Measurements from ENCODE around the gene KRT32. TPM values are rescaled to one million over a fixed set of nuclear protein-coding genes. Genes with fewer than 3 reads are reported as not detected.

The KRT32 gene
- total RNA-seq, 2 donors from 2014 or later, result not detected

DNA sequence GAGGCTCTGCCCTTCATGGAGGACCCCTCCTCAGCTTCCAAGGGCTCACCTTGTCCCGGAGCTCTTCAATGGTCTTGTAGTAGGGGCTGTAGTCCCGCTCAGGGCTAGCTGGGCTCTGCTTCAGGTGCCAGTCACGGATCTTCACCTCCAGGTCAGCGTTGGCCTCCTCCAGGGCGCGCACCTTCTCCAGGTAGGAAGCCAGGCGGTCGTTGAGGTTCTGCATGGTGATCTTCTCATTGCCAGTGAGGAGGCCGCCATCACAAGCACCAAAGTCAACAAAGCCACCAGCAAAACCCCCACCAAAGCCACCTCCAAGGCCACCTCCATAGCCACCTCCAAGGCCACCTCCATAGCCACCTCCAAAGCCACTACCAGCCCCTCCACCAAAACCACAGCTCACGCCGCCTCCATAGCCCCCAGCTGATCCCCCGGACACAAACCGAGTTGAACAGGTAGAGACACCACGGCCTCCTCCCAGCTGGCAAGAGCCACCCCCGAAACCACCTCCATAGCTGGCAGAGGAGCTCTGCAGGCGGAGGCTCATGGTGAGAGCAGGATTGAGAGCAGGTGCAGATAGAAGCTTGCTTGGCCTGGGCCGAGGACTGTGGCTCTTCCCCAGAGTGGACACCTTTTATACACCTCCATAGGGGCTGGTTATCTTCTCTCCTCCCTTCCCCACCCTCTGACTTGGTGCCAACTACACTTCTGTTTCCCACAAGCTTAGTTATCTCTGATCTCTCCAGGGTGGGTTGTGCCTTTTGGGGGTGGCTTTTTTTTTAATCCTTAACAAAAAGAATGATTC, 38.0 kb upstream of the KRT32 start, which contains the start of gene KRT13:
Gene KRT13 (minus strand): TSS at position 606 of the 802 bp plus-strand sequence. CDS start 62 bp downstream, at position 544.
- no peak within 1 kb of the TSS for H3K4me3 ChIP-seq
- no peaks in the 10 kb centered on the region for H3K4me1 ChIP-seq
- TF ChIP-seq, protein P1, sequence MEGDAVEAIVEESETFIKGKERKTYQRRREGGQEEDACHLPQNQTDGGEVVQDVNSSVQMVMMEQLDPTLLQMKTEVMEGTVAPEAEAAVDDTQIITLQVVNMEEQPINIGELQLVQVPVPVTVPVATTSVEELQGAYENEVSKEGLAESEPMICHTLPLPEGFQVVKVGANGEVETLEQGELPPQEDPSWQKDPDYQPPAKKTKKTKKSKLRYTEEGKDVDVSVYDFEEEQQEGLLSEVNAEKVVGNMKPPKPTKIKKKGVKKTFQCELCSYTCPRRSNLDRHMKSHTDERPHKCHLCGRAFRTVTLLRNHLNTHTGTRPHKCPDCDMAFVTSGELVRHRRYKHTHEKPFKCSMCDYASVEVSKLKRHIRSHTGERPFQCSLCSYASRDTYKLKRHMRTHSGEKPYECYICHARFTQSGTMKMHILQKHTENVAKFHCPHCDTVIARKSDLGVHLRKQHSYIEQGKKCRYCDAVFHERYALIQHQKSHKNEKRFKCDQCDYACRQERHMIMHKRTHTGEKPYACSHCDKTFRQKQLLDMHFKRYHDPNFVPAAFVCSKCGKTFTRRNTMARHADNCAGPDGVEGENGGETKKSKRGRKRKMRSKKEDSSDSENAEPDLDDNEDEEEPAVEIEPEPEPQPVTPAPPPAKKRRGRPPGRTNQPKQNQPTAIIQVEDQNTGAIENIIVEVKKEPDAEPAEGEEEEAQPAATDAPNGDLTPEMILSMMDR (IDR thresholded peaks at IDR 0.05), result no peak
- DNase-seq (ENCODE audit: low spot score), result no peak
- H3K27me3 ChIP-seq, result no peaks in the 10 kb centered on the region
- H3K27ac ChIP-seq, result no peak within 1 kb of the TSS
- no peaks in the 10 kb centered on the region for H3K9me3 ChIP-seq
- no peaks in the 10 kb centered on the region for H3K36me3 ChIP-seq

DNA sequence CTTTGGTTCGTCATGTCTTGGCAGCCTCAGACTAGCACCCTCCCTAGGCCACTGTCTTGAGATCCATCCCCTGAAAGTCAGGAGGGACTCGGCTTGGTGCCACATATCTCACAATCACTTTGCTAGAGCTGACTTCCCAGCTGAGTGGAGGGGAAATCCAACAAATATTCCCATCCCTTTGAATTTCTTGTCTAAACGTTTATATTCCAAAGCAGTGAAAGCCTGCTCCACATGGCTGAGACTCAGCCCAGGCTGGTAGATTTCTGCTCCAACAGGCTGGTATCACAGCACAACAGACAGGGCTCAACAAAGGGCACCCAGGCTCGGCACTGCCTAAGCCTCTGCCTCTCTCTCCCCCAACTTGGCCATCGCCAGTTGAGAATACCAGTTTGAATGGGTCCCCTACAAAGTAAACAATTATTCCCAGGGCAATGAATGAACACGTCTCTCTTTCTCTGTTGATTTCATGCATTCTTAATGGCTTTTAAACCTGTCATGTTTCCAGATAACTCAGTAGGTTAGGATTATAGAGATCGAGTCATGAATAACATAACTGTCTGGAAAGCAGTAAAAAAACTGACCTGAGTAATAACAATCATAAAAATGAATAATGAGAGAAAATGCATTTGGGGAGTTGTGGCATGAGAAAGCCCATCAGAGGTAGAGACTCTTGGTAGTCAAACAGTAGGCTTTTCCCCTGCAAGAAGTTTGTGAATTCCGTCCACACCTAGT, 37.2 kb upstream of the KRT32 start:
- H3K27ac ChIP-seq, result no peak overlapping the region
- no peaks in the 10 kb centered on the region for H3K27me3 ChIP-seq
- H3K4me1 ChIP-seq, result no peaks in the 10 kb centered on the region
- TF ChIP-seq, protein P1 (IDR thresholded peaks at IDR 0.05), result no peak
- no peaks in the 10 kb centered on the region for H3K9me3 ChIP-seq
- DNase-seq (ENCODE audit: low spot score), result no peak
- no peaks in the 10 kb centered on the region for H3K36me3 ChIP-seq
- H3K4me3 ChIP-seq, result no peak overlapping the region

DNA sequence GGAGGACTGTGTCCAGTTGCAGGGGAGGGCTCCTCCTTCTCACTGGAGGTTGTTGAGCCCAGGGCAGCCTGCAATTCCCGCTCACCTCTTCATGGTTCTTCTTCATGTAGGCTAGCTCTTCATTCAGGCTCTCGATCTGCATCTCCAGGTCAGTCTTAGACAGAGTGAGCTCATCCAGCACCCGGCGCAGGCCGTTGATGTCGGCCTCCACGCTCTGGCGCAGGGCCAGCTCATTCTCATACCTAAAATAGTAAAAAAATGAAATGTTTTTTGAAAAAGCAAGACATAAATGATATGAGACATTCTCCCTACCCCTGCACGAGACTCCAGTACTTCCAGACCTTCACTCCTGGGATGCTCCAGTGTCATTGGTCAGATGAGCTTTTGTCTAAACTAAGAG, 36.0 kb upstream of the KRT32 start:
- no peak overlapping the region for H3K4me3 ChIP-seq
- TF ChIP-seq, protein P1 (IDR thresholded peaks at IDR 0.05), result no peak
- no peak for DNase-seq (ENCODE audit: low spot score)

DNA sequence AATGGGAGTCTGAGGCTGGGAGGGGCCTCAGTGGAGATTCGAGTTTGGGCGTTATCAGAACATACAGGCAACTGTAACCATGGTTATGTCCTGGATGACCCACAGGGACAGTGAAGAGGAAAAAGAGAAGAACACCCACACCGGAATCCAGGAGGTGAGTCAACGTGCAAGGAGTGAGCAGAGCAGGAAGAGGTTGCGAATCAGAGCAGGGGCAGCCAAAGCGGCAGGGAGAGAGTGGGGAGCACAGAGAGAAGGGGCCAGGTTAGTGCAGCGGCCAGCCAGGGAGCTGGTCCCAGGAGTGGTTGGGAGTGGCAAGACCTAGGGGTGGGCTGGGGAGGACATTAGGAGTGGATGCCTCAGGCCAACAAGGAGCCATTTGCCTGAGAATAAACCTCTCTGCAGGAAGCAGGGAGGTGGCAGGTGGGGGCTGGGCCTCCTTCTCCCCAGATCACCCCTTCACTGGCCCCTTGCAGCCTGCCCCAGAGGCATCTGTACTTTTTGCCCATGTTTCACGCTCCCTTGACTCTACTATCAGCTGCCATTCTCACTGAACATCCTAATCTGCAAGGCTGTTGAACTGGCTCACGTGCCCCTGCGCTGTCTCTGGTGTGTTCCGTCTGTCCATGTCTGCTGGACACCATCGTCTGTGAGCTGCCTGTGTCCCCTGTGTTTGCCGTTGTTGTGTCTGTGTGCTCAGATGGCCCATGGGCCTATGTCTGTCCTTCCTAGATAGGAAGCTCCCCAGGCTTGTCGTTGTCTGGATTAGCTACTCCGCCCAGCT, 33.1 kb upstream of the KRT32 start:
- Histone ChIP-seq H3K36me3 (no peaks in the 10 kb centered on the region), H3K9me3 (no peaks in the 10 kb centered on the region), H3K27ac (no peak overlapping the region), H3K4me3 (no peak overlapping the region), H3K4me1 (no peaks in the 10 kb centered on the region), H3K27me3 (no peaks in the 10 kb centered on the region)
- DNase-seq (ENCODE audit: low spot score), result no peak
- TF ChIP-seq, protein P1 (IDR thresholded peaks at IDR 0.05), result no peak

More for the DNA sequence above, 36.0 kb upstream of the KRT32 start:
- Histone ChIP-seq H3K9me3 (no peaks in the 10 kb centered on the region), H3K36me3 (no peaks in the 10 kb centered on the region), H3K27me3 (no peaks in the 10 kb centered on the region), H3K4me1 (no peaks in the 10 kb centered on the region), H3K27ac (no peak overlapping the region)

DNA sequence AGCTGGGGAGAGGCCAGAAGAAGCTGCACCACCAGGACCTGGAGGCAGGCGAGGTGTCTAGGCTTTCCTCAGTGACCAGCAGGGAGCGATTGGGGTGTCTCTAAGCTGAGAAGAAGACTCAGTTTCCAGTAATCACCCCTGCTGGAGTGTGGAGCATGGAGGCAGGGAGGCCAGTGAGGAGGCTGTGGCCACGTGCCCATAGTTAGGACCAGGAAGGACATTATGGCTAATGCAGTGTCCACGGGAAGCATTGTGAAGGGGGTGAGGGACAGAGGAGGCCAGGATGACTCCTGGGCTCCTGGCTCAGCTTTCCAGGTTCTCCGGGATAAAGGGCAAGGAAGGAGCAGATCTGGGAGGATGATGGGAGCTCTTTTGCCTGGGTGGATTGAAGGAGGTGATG, 32.5 kb upstream of the KRT32 start:
- Histone ChIP-seq H3K4me3 (no peak overlapping the region), H3K27ac (no peak overlapping the region), H3K27me3 (no peaks in the 10 kb centered on the region), H3K9me3 (no peaks in the 10 kb centered on the region), H3K4me1 (no peaks in the 10 kb centered on the region), H3K36me3 (no peaks in the 10 kb centered on the region)
- DNase-seq (ENCODE audit: low spot score), result no peak
- TF ChIP-seq, protein P1 (IDR thresholded peaks at IDR 0.05), result no peak
